HG03103 (cell line): ENCODE results near the gene TNFRSF21.
A peak's percentile ranks its signal among the peaks of the same experiment; 100 is the strongest.
"Not testable (repeated sequence)": the region's sequence is repeated elsewhere in the genome, so short reads cannot be mapped to it uniquely, and the experiment has no call there.

Source experiments
- ATAC-seq: cut with Tn5 transposase; IDR thresholded peaks from one replicate; pipeline ENCODE4 v1.9.1; 2021; ENCODE audit warnings: low read depth; ENCODE audit not compliant: unreplicated experiment

The TNFRSF21 gene

DNA sequence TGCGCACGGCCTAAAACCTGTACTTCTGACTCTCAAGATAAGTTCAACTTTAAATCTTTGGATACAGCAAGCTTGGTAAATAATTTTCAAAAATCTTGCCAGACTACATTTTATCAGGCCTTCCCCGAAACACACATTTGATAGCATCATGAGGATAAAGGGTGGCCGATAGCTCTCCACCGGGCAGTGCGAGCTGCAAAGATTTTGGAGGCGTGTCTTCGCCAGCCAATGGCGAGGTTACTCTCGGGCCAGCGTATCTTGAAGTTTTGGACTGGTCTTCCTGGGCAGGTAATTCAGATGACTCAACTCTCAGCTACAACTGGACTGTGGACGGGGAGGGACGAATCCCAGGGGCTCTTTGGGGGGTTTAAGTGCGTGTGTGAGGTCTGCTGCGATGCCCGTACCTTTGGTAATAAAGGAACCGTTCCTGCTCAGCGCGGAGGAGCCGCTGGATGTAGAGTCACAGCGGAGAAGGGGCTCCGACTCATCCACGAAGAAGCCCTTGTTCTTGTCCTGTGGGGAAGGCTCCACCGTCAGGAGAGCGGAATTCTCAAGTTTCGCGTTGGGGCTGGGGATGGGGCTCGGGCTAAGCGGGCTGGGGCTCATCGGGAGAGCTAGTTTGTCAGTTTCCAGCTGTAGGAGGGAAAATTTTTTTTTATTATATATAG, 75.3 kb downstream of the TNFRSF21 start:
- ATAC-seq, result no peak

DNA sequence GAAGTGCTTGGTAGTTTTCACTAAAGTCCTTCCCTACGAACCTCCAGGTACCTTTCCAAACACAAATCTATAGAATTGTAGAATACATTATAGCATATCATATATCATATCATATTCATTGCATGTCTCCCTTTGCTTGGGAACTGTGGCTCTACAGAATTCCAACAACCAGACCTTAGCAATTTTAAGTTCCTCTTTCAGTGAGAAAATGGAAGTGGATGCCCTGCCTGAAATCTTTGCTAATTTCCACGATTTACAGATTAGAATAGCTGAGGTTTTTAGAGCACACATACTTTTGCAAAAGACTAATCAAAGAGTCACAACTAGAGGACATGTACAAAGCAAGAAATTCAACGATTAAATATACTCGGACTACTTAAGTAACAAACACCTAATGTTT, 78.6 kb downstream of the TNFRSF21 start:
- ATAC-seq, result no peak

DNA sequence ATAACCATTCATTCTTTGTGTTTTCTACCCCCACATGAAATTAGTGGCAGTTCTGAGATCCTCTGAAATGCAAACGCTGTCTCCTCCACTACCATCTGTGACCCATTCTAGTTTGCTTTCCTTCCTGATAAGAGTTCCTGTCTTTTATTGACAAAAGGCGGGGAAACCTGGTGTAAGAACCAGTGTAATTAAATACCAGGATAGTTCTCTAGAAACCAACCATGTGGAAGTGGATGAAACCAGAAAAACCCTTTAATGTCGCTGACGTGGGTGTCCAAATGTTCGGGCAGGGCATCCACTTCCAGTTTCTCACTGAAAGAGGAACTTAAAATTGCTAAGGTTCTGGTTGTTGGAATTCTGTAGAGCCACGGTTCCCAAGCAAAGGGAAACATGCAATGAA, 79.1 kb downstream of the TNFRSF21 start:
- ATAC-seq, result no peak

DNA sequence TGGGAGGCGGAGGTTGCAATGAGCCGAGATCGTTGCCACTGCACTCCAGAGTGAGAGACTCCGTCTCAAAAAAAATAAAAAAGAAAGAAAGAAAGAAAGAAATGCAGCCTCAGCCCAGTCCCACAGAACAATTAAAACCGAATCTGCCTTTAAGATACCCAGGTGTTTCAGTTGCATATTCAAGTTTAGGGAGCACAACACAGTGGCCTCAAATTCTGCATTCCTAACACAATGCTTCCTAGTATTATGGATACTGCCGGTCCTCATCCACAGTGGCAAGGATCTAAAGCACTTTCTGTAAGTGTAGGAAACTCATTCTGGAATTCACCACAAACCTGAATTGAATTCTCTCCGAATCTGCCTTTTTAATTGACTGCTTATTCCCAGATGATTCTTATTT, 80.5 kb downstream of the TNFRSF21 start:
- no peak for ATAC-seq

DNA sequence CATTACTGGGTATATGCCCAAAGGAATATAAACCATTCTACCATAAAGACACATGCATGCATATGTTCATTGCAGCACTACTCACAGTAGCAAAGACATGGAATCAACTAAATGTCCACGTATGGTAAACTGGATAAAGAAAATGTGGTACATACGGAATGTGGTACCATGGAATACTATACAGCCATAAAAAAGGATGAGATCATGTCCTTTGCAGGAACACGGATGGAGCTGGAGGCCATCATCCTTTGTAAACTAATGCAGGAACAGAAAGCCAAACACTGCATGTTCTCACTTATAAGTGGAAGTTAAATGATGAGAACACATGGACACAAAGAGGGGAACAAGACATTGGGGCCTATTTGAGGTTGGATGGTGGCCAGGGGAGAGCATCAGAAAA, 81.6 kb downstream of the TNFRSF21 start:
- ATAC-seq, result not testable (repeated sequence)

DNA sequence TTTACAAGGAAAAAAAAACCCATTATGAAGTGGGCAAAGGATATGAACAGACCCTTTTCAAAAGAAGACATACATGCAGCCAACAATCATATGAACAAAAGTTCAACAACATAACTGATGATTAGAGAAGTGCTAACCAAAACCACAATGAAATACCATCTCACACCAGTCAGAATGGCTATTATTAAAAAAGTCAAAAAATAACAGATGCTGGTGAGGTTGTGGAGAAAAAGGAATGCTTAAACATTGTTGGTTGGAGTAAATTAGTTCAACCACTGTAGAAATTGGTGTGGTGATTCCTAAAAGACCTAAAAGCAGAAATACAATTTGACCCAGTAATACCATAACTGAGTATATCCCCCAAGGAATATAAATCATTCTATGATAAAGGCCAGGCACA, 86.5 kb downstream of the TNFRSF21 start:
- not testable (repeated sequence) for ATAC-seq

DNA sequence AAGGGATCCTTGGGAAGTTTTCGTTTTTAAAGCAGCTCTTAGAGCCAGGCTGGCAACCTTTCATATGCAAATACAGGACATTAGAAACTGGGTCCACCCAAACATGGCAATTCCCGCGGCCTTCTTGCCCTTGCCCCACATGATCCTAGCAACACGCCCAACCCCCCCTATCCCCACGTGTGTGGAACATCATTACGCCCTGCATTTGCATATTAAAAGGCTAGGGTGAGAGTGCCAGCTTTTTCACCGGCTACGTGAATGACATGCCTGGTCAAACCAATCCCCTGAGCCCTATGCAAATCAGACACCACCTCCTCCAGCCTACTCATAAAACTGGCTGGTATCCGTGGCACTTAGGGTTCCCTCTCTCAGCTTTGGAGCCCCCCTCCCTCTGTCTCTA, 88.1 kb downstream of the TNFRSF21 start:
- no peak for ATAC-seq

DNA sequence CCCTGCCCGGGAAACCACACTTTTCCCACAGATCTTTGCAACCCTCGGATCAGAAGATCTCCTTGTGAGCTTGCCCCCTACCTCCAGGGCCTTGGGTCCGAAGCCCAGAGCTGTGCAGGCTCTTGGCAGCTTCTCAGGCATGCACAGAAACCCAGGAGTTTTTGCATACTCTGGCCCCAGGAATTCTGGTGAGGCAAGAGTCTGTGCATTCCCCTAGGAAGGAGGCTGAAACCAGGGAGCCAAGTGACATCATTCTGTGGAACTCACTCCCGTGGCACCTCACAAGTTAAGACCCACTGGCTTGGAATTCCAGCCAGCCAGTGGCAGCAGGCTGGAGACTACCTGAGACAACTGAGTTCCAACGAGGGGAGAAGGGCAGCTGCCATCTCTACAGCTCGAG, 100.1 kb downstream of the TNFRSF21 start:
- ATAC-seq, result no peak

DNA sequence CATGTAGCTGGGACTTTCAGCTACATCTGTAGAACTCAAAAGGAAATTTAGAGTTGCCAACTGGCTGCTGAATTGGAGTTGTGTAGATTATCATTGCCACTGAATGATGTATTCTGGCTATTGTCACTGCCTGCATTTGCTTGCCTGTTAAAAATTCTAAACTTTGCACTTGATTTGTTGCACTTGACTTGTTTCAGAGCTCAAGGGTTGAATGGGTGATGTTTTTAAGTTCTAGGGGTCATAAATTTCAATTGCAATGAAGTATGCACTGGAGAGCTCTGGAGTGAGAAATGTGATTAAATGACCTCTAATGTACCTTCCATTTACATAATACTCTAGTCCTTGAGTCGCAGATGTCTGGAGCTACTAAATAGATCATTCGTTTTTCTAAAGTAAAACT, 102.4 kb downstream of the TNFRSF21 start:
- no peak for ATAC-seq

DNA sequence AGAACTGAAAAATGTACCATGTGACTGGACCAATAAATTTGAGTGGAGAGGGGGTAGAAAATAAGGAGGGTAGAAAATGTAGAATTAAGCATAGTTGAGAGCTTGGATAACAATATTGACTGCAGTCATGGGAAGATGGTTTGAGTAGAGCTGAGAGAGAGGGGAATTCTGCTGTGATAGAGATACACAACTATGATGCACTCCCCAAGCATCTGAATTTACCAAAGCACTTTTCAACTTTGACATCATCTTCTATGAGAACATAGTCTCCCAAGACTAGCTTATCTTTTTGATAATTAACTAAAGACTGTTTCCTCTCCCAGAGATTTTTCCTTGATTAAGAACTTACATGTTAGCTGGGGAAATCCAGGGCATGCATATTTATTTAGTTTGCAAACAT, 103.1 kb downstream of the TNFRSF21 start:
- no peak for ATAC-seq

DNA sequence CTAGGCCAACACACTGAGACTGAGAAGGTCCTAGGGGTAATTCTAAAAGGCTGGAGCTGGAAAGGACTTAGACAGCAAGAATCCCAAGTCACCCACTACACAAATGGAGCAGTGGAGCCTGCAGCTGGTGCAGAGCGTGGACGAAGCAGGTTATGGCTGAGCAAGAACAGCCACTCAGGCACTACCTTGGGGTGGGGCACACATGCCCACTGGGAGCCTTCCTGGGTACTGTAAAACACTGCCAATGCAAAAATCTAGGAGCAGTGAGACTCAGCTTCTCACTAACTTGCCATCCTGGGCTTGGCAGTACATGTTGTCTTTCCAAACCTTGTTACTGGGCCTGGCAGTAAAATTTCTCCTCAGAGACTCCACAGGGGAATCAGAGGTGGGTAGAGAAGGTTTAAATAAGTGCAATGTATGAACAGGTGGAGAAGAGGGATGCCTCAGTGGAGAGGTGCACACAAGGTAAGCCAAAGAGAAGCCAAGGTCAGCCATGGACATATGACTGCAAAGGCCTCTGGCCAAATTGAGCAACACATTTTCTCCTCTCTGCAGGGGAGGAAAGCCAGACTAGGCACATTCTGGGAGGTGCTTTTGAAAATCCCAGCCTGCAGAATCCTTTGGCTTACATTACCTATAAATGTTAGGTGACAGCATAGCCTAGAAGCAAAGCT, 105.6 kb downstream of the TNFRSF21 start:
- ATAC-seq, result no peak

DNA sequence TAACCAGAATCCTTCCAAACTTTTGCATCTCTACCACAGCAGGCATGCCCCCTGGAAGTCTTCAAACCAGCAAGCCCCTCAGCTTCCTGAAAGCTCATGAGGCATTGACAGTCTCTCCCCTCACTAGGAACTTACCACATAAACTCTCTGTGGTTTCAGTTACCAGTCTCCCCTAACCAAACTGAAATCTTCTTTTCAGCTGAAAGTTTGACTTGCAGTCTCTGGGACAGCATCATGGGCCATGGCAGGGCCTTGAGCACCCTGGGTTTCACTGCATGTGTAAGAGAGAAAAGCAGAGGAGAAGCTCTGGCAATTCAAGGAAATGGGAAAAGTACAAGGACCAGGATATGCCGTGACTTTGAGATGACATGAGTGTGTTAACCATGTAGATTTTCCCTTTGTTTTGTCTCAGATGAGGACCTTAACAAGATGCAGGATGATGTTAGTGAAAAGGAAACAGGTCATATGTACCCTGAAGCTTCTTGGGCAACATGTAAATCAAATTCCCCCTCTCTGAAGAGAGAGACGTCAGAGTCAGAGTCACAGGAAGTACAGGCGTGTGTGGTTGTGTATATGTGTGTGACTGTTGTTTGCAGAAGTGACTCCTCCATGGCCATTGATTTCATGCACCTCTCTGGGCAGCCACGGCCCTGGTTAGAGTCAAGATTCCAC, 106.3 kb downstream of the TNFRSF21 start:
- ATAC-seq, result peak; percentile 80

DNA sequence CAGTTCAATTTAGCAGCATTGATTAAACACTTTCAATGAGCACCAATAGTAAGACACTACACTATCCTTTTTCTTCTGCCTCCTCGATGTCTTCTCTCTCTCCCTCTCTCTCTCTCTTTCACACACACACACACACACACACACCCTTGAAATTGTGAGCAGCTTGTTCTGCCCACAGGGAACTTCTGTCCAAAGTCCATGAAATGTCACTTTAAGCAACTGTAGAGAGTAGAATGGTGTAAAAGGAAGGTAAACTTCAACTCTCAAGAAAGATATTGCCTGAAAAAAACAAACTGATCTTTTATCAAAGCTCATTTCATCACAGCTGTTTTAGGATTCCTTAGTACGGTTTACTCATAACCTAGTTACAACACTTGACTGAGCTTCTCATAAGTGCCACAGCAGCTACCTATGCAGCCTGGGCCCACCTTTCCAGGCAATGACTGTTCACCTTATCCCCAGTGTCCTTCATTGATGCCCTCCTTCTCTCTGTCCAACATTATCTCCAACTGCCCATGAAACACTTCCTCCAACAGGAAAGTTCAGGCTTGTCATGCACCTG, 107.0 kb downstream of the TNFRSF21 start:
- no peak for ATAC-seq

DNA sequence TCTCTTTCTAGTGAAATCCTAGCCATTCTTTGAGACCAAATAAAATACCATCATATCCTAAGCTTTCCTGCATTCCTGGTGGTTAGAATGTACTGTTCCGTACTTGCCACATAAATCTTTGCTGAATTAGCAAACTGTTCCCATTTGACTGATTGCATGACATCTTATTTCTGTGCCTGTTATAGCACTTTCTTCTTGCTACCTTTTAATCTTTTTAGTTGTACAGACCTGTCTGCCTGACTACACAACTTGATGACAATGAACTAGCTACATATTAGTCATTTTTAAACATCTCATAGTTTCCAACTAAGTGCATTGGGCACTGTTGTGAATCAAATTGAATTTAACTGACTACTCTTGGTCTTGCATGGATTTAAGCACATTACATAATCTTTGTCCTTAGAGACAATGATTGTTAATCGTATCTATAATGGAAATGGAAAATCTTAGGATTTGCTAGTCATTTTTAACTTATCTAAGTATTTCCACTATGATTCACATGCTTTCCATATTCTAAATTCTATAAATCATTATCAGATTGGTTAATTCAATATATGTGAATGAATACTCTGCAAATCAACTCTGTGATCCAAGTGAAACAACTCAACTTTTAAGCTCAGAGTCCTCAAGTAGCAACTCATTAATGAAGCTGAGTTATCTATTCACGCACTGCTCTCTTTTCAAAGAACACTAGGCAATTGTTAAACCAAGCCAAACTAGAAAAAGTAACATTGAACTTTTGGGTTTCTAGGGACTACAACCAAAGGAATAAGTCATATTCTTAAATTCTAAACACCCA, 109.0 kb downstream of the TNFRSF21 start:
- ATAC-seq, result no peak

DNA sequence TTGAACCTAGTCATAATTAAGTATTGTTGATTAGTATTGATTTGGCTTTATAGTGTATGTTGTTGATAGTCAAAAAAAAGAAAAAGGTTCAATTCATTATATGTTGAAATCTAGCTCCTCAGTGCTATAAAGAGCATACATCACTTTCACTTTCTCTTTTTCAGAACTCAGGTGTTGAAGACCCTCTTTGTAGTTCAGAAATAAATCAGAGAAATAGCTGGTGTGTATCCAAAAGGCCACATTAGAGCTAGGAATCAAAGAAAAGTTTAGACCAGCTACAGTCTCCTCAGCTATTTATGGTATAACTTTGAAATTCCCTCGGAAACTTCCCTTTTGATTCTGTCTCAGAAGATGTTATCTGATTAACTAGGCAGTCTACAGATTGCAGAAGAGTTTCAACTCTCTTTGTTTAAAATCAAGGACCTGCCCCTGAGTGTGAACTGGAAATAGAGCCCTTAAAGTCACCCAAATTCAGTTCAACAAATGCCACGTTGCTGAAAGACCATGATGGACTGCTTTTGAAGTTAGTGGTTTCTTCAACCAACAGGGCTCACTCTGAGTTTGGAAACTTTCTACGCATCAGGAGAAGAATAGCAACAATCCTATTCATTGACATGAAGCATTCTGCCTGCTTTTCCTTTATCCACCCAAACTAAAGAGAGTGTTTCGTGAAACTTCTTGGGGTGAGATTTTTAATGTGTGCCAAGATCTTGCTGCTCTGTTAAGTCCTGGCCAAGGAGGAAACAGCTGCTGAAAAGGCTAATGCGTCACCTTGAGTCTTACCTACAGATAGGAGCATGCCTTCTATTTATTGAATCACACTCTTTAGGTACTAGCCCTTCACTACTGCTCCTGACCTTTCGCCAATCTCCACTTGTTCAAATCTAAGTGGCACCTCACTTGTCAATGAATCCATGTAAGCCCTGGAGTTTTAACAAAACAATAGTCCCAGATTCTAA, 111.7 kb downstream of the TNFRSF21 start:
- no peak for ATAC-seq

DNA sequence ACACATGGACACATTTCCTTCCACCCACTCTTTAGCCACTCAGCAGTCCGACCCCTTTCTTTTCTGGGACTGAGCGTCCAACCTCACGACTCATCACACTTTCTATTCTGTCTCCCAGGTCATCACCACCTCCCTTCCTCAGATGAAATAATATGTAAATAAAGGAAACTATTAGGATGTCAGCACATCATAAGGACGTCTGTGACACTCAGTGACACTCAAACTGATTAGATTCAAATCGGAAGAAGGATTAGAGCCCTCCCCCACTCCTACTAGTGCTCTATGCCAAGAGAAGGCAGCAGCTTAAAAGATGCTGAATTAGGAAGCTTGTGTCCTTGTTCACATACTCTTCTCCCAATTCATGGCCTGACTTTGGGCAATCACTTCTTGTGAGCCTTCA, 113.6 kb downstream of the TNFRSF21 start:
- no peak for ATAC-seq

DNA sequence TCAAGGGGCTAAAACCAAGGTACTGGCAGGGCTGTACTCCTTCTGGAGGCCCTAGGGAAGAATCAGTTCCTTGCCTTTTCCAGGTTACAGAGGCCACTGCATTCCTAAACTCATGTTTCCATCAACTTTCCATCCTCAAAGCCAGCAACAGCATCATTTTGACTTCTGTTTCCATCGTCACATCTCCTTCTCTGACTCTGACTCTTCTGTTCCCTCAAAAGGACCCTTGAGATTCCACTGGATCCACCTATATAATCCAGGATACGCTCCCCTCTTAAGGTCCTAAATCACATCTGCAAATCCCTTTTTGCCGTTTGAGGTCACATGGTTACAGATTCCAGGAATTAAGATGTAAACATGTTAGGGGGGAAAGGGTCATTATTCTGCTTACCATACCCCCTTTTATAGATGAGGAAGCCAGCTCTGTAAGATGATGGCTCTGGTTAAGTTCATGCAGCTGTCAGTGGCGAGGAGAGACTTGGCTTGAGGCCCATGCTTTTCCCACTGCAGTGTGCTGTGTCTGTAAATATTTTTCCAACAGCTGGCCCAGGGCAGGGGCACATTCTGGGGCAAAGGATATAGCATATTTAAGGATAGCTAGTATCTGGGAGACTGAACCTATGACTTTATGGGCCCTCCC, 114.6 kb downstream of the TNFRSF21 start:
- ATAC-seq, result no peak

DNA sequence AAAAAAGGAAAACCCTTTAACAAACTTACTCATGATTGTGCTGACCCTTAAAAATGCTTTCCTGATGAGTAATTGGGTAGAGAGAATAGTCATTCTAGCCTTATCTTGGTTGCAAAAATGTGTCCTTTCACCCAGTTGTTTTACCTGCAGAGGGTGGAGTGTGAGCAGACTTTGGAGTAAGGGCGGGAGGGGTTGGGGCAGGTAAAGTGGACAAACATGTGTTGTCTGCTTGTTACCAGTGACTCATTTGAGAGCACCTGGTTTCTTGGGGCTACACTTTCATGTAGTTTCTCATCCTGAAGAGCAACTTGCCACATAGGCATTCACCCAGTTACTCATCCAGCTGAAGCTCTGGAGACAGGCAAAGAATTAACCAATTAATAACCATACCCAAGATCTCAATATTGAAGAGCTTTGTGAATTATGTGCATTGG, 121.1 kb downstream of the TNFRSF21 start:
- ATAC-seq, result no peak

DNA sequence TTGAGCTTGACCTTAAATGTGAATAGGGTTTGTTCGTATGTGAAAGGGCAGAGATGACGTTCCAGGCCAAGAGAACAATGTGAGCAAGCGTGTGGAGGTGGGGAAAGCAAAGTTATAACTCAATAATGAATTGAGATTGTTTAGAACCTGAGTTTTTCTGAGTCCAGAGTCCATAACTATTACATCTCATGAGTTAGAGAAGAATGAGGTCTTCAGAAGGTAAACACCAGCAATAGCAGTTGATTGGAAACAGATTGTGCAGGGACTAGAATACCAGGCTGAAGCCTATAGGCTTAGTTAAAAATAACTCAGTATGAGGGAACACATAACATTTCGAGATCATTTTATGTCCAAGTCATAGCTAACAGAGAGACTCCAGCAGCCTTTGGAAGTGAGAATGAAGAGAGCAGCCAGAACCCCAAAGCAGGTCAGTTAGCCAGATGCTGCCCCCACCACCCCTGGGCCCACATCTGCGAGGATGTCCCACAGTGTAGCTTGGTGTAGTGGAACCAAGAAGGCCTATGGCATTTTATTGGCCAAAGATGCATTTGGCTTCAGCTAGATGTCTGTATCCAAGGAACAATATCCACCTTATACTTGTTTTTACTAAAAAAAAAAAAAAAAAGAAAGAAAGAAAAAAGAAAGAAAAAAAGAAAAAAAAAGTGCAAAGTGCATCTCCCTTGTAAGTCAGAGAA, 121.7 kb downstream of the TNFRSF21 start:
- ATAC-seq, result no peak
